Mesenchymal stem cell (in vitro differentiated cells and primary cell): ENCODE measurements around the gene DIP2C.
A peak's percentile ranks its signal among the peaks of the same experiment; 100 is the strongest.

Experiments used
- DNase-seq: peaks from one replicate; pipeline ENCODE4 v3.0.0-alpha.2; 2013
- H2AFZ ChIP-seq: one replicate; pipeline ENCODE4 v1.6.1; 2013; ENCODE audit warnings: low read depth, mild to moderate bottlenecking, control low read depth, inconsistent platforms, low read length, moderate library complexity
- H2AK5ac ChIP-seq: 2 replicates; pipeline ENCODE4 v1.6.1; 2013; ENCODE audit warnings: low read length, moderate library complexity, mild to moderate bottlenecking, inconsistent platforms; ENCODE audit not compliant: severe bottlenecking
- H2BK120ac ChIP-seq: one replicate; pipeline ENCODE4 v1.6.1; 2013; ENCODE audit warnings: low read depth, mild to moderate bottlenecking, inconsistent platforms, low read length, moderate library complexity
- H2BK12ac ChIP-seq, 2 experiments: one replicate each; pipeline ENCODE4 v1.6.1; 2013; ENCODE audit warnings: inconsistent platforms in 2 of 2, low read length in 2 of 2, mild to moderate bottlenecking in 2 of 2, moderate library complexity in 2 of 2, control low read depth in 1 of 2
- H2BK15ac ChIP-seq: one replicate; pipeline ENCODE4 v1.6.1; 2013; ENCODE audit warnings: mild to moderate bottlenecking, low read depth, inconsistent platforms; ENCODE audit not compliant: poor library complexity, severe bottlenecking
- H2BK5ac ChIP-seq: 2 replicates; pipeline ENCODE4 v1.6.1; 2013; ENCODE audit warnings: low read depth, mild to moderate bottlenecking, low read length, control low read depth, inconsistent platforms; ENCODE audit not compliant: poor library complexity, severe bottlenecking
- H3K14ac ChIP-seq, 2 experiments: one replicate each; pipeline ENCODE4 v1.6.1; 2013; ENCODE audit warnings: inconsistent platforms in 2 of 2, low read length in 2 of 2, control low read depth in 1 of 2, mild to moderate bottlenecking in 1 of 2, moderate library complexity in 1 of 2
- H3K18ac ChIP-seq, 2 experiments: one replicate each; pipeline ENCODE4 v1.6.1; 2013; ENCODE audit warnings: inconsistent platforms in 2 of 2, low read length in 2 of 2, control low read depth in 1 of 2, low read depth in 1 of 2, mild to moderate bottlenecking in 1 of 2
- H3K23ac ChIP-seq, 2 experiments: one replicate each; pipeline ENCODE4 v1.6.1; 2013; ENCODE audit warnings: inconsistent platforms in 2 of 2, low read length in 2 of 2, mild to moderate bottlenecking in 2 of 2, moderate library complexity in 2 of 2, control low read depth in 1 of 2
- H3K27ac ChIP-seq: 2 replicates; pipeline ENCODE4 v1.5.1; 2013; ENCODE audit warnings: mild to moderate bottlenecking, moderate library complexity, low read length, control low read depth, inconsistent platforms; ENCODE audit not compliant: poor library complexity, severe bottlenecking
- H3K27me3 ChIP-seq, 2 experiments: 2 replicates each; pipeline versions ENCODE4 v1.6.1 to v1.7.0; 2013; ENCODE audit warnings: low read length in 2 of 2, mild to moderate bottlenecking in 2 of 2, moderate library complexity in 2 of 2, control low read depth in 1 of 2, inconsistent platforms in 1 of 2; ENCODE audit not compliant: control insufficient read depth in 1 of 2, insufficient read depth in 1 of 2
- H3K36me3 ChIP-seq, 2 experiments: 2 replicates each; pipeline versions ENCODE4 v1.6.1 to v1.7.0; 2013; ENCODE audit warnings: low read length in 2 of 2, control low read depth in 1 of 2, inconsistent platforms in 1 of 2, low read depth in 1 of 2, mild to moderate bottlenecking in 1 of 2; ENCODE audit not compliant: insufficient read depth in 2 of 2, control insufficient read depth in 1 of 2
- H3K4ac ChIP-seq, 2 experiments: one replicate each; pipeline ENCODE4 v1.6.1; 2013; ENCODE audit warnings: inconsistent platforms in 2 of 2, low read length in 2 of 2, mild to moderate bottlenecking in 2 of 2, moderate library complexity in 2 of 2, control low read depth in 1 of 2, low read depth in 1 of 2
- H3K4me1 ChIP-seq: 2 replicates; pipeline ENCODE4 v1.6.1; 2013; ENCODE audit warnings: low read depth, low read length, control low read depth; ENCODE audit not compliant: control insufficient read depth, insufficient read depth
- H3K4me2 ChIP-seq: 2 replicates; pipeline ENCODE4 v1.6.1; 2013; ENCODE audit warnings: low read length, mild to moderate bottlenecking, inconsistent platforms; ENCODE audit not compliant: poor library complexity, severe bottlenecking
- H3K4me3 ChIP-seq, 2 experiments: 2 replicates each; pipeline versions ENCODE4 v1.5.1 to v1.7.0; 2013; ENCODE audit warnings: low read length in 2 of 2, mild to moderate bottlenecking in 2 of 2, control low read depth in 1 of 2, low read depth in 1 of 2; ENCODE audit not compliant: insufficient read depth in 1 of 2
- H3K79me1 ChIP-seq: replicated peaks from 2 replicates; pipeline ENCODE4 v1.6.1; 2013; ENCODE audit warnings: mild to moderate bottlenecking, control low read depth, low read length, inconsistent platforms; ENCODE audit not compliant: poor library complexity, severe bottlenecking
- H3K9ac ChIP-seq: 2 replicates; pipeline ENCODE4 v1.7.0; 2013; ENCODE audit warnings: mild to moderate bottlenecking, low read length, moderate library complexity
- H3K9me3 ChIP-seq: 2 replicates; pipeline ENCODE4 v1.7.0; 2013; ENCODE audit warnings: mild to moderate bottlenecking, low read length; ENCODE audit not compliant: control insufficient read depth
- H4K8ac ChIP-seq: one replicate; pipeline ENCODE4 v1.6.1; 2013; ENCODE audit warnings: inconsistent platforms, mild to moderate bottlenecking, low read length, moderate library complexity
- H4K91ac ChIP-seq: one replicate; pipeline ENCODE4 v1.6.1; 2013; ENCODE audit warnings: mild to moderate bottlenecking, low read length, inconsistent platforms
- WGBS: methylation state at CpG from one replicate; pipeline ENCODE4 v1.1.7; 2013; ENCODE audit warnings: mixed read lengths; 5-methylcytosine and 5-hydroxymethylcytosine counted together

The DIP2C gene

GRCh38 chr10:366186-366585 lies 323.3 kb downstream of the DIP2C start:
- no peak overlapping the region for H2AK5ac ChIP-seq
- no peaks in the 10 kb centered on the region for H3K27me3 ChIP-seq
- 98% methylated on average over 12 of the region's 12 CpGs for WGBS
- no peak overlapping the region for H3K4me2 ChIP-seq
- H3K18ac ChIP-seq: no peak overlapping the region
- H4K91ac ChIP-seq: no peak overlapping the region
- DNase-seq: no peak
- H2BK120ac ChIP-seq: no peak overlapping the region
- no peak overlapping the region for H4K8ac ChIP-seq
- no peak overlapping the region for H2BK5ac ChIP-seq
- H3K4me3 ChIP-seq: no peak overlapping the region
- peaks cover 36% of the 10 kb centered on the region for H3K4me1 ChIP-seq
- H2BK12ac ChIP-seq: no peak overlapping the region
- H2BK15ac ChIP-seq: no peak overlapping the region
- H3K23ac ChIP-seq: no peak overlapping the region
- H3K36me3 ChIP-seq: peaks cover 58 to 76% of the 10 kb centered on the region in 2 experiments
- H3K4ac ChIP-seq: no peak overlapping the region
- H3K79me1 ChIP-seq: peaks cover 20% of the 10 kb centered on the region
- no peak overlapping the region for H2AFZ ChIP-seq
- no peaks in the 10 kb centered on the region for H3K9me3 ChIP-seq
- no peak overlapping the region for H3K27ac ChIP-seq
- H3K9ac ChIP-seq: no peak overlapping the region
- no peak overlapping the region for H3K14ac ChIP-seq

- Histone ChIP-seq H2BK5ac (no peak overlapping the region), H2AFZ (no peak overlapping the region), H3K4me2 (no peak overlapping the region), H3K9me3 (no peaks in the 10 kb centered on the region), H3K4me3 (no peak overlapping the region), H4K91ac (no peak overlapping the region), H3K27me3 (no peaks in the 10 kb centered on the region), H3K18ac (no peak overlapping the region), H4K8ac (no peak overlapping the region), H3K4ac (no peak overlapping the region), H2AK5ac (peak overlapping the region; percentile 26), H3K9ac (no peak overlapping the region), H3K14ac (no peak overlapping the region), H3K4me1 (peaks cover 23% of the 10 kb centered on the region), H3K79me1 (peaks cover 20% of the 10 kb centered on the region), H3K36me3 (peaks cover 66 to 93% of the 10 kb centered on the region in 2 experiments), H2BK15ac (no peak overlapping the region), H3K27ac (no peak overlapping the region), H2BK120ac (no peak overlapping the region), H2BK12ac (no peak overlapping the region), H3K23ac (no peak overlapping the region)
- DNase-seq: no peak
- WGBS: 96% methylated on average over 24 of the region's 24 CpGs
Observed at GRCh38 chr10:364267-364775, 325.1 kb downstream of the DIP2C start.

- peak overlapping the region in 1 of 2 experiments; percentile 18 for H2BK12ac ChIP-seq
- no peaks in the 10 kb centered on the region for H3K9me3 ChIP-seq
- H4K91ac ChIP-seq: no peak overlapping the region
- H3K18ac ChIP-seq: no peak overlapping the region
- no peak overlapping the region for H3K9ac ChIP-seq
- no peak overlapping the region for H2AFZ ChIP-seq
- H3K4ac ChIP-seq: no peak overlapping the region
- peaks cover 18% of the 10 kb centered on the region for H3K79me1 ChIP-seq
- no peak overlapping the region for H3K4me3 ChIP-seq
- peak overlapping the region; percentile 19 for H4K8ac ChIP-seq
- no peak for DNase-seq
- H3K4me2 ChIP-seq: no peak overlapping the region
- no peak overlapping the region for H3K27ac ChIP-seq
- H2BK120ac ChIP-seq: no peak overlapping the region
- peak overlapping the region in 1 of 2 experiments; percentile 45 for H3K14ac ChIP-seq
- no peaks in the 10 kb centered on the region for H3K27me3 ChIP-seq
- H2BK15ac ChIP-seq: no peak overlapping the region
- peaks cover 61 to 89% of the 10 kb centered on the region in 2 experiments for H3K36me3 ChIP-seq
- WGBS: 98% methylated on average over 24 of the region's 24 CpGs
- H2AK5ac ChIP-seq: no peak overlapping the region
- H2BK5ac ChIP-seq: no peak overlapping the region
- peaks cover 12% of the 10 kb centered on the region for H3K4me1 ChIP-seq
- no peak overlapping the region for H3K23ac ChIP-seq
Observed at GRCh38 chr10:363152-363551, 326.3 kb downstream of the DIP2C start.

GRCh38 chr10:361203-362081 lies 328.0 kb downstream of the DIP2C start:
- no peak overlapping the region for H3K9ac ChIP-seq
- no peak overlapping the region for H2BK12ac ChIP-seq
- no peak overlapping the region for H3K4me2 ChIP-seq
- no peak overlapping the region for H4K8ac ChIP-seq
- 58% methylated on average over 23 of the region's 23 CpGs for WGBS
- no peak overlapping the region for H3K23ac ChIP-seq
- H3K9me3 ChIP-seq: no peaks in the 10 kb centered on the region
- no peak overlapping the region for H2AFZ ChIP-seq
- no peak overlapping the region for H2BK5ac ChIP-seq
- no peak overlapping the region for H2BK15ac ChIP-seq
- DNase-seq: peak; percentile 22
- H3K79me1 ChIP-seq: peaks cover 14% of the 10 kb centered on the region
- H3K27me3 ChIP-seq: no peaks in the 10 kb centered on the region
- no peak overlapping the region for H3K27ac ChIP-seq
- no peak overlapping the region for H4K91ac ChIP-seq
- no peak overlapping the region for H3K4me3 ChIP-seq
- peaks cover 65 to 96% of the 10 kb centered on the region in 2 experiments for H3K36me3 ChIP-seq
- no peak overlapping the region for H3K4ac ChIP-seq
- H3K18ac ChIP-seq: no peak overlapping the region
- H2BK120ac ChIP-seq: no peak overlapping the region
- H3K4me1 ChIP-seq: peaks cover 10% of the 10 kb centered on the region
- no peak overlapping the region for H2AK5ac ChIP-seq
- H3K14ac ChIP-seq: no peak overlapping the region
